HepG2 (cell line): ENCODE measurements around the gene CRIM1.

Experiments
- CTCF ChIP-seq: sonication (generic); formaldehyde crosslinking; IDR thresholded peaks from 2 replicates; pipeline ENCODE4 v1.5.0; 2020; ENCODE audit warnings: mild to moderate bottlenecking, missing genetic modification reagents, moderate library complexity
- DPF2 ChIP-seq: sonication (generic); formaldehyde crosslinking; IDR thresholded peaks from 2 replicates; pipeline ENCODE4 v1.4.0; 2020; ENCODE audit warnings: mild to moderate bottlenecking, low read depth, missing genetic modification reagents, borderline replicate concordance
- USF2 ChIP-seq, 2 experiments: sonication (generic) in 1 of 2; formaldehyde crosslinking in 1 of 2; IDR thresholded peaks; 2 replicates each; pipeline versions ENCODE4 v1.5.1 to v1.6.1; 2011 to 2020; ENCODE audit warnings: borderline replicate concordance in 1 of 2, low read depth in 1 of 2, low read length in 1 of 2, mild to moderate bottlenecking in 1 of 2, missing genetic modification reagents in 1 of 2, moderate library complexity in 1 of 2
- ZNF878 ChIP-seq: sonication (generic); formaldehyde crosslinking; IDR thresholded peaks from 2 replicates; pipeline ENCODE4 v1.8.1; 2023; ENCODE audit warnings: mild to moderate bottlenecking, missing genetic modification reagents, moderate library complexity

GRCh38 chr2:36566887-36567286 is 211.3 kb downstream of the CRIM1 start:
- TF ChIP-seq USF2 (IDR thresholded peaks at IDR 0.05; ENCODE audit: low read depth, low read length) (no peak), USF2 (CRISPR knock-in tag; IDR thresholded peaks at IDR 0.05; ENCODE audit: borderline replicate concordance) (no peak), ZNF878 (CRISPR knock-in tag) (no peak), CTCF (CRISPR knock-in tag) (no peak), DPF2 (CRISPR knock-in tag) (no peak)
